K562 (cell line): ENCODE measurements around the gene DAPP1. TPM values are rescaled to one million over a fixed set of nuclear protein-coding genes. Genes with fewer than 3 reads are reported as not detected.

Source experiments
- ATAC-seq: fragments of 200-7000 bp; cut with Tn5 transposase; 3 replicates; pipeline ENCODE4 v1.9.1; 2020; ENCODE audit warnings: moderate library complexity
- BruUV-seq: library from RNA; stranded (reverse); fragments of 400-500 nt; replicated peaks from 2 replicates; lab custom pipeline; 2021; lab: Mats Ljungman, UMichigan
- CTCF ChIA-PET: fragments of 300-600 bp; formaldehyde crosslinking; extraction: SDS; loops from one replicate; lab custom pipeline; 2021; ENCODE audit warnings: low intra/inter-chr PET ratio; lab: Yijun Ruan, JAX
- POLR2A ChIA-PET: fragments of 300-600, 350-650 bp; sonication (Branson Sonifier 250); formaldehyde crosslinking; extraction: SDS; loops from one replicate; lab custom pipeline; 2021; ENCODE audit warnings: antibody characterized with exemption, inconsistent platforms; lab: Yijun Ruan, JAX
- DNase-seq, 4 experiments: peaks; one replicate each; pipeline versions ENCODE4 v3.0.0 to v3.0.0-alpha.2; 2011 to 2018; ENCODE audit warnings: low spot score in 3 of 4, mixed read lengths in 3 of 4; ENCODE audit errors: extremely low read depth in 1 of 4
- FAIRE-seq: peaks from 2 replicates; lab custom pipeline; 2011; peaks lifted over from hg19 to GRCh38; lab: Jason Lieb, UNC
- H2AFZ ChIP-seq: 2 replicates; pipeline ENCODE4 v1.6.0; 2011; ENCODE audit warnings: low read depth, low read length, control low read depth, inconsistent platforms
- H3K27ac ChIP-seq: fragments of 200-600 bp; 3 replicates; pipeline ENCODE4 v1.8.0; 2011; ENCODE audit warnings: low read depth, mild to moderate bottlenecking, control low read depth, inconsistent platforms, low read length, moderate library complexity, mixed read lengths; ENCODE audit errors: extremely low read depth
- H3K27me3 ChIP-seq, 2 experiments: fragments of 300-600 bp in 1 of 2; 2 replicates in 1 of 2; 3 replicates in 1 of 2; pipeline versions ENCODE4 v1.6.0 to v1.8.0; 2011; ENCODE audit warnings: inconsistent platforms in 2 of 2, low read length in 2 of 2, mild to moderate bottlenecking in 1 of 2, mixed read lengths in 1 of 2, moderate library complexity in 1 of 2; ENCODE audit not compliant: control insufficient read depth in 2 of 2, insufficient read depth in 2 of 2
- H3K36me3 ChIP-seq: fragments of 300-600 bp; 3 replicates; pipeline ENCODE4 v1.8.0; 2011; ENCODE audit warnings: mild to moderate bottlenecking, low read length, inconsistent platforms; ENCODE audit not compliant: control insufficient read depth, insufficient read depth
- H3K4me1 ChIP-seq, 2 experiments: fragments of 200-600 bp in 1 of 2; replicated peaks in 1 of 2; 2 replicates in 1 of 2; 3 replicates in 1 of 2; pipeline versions ENCODE4 v1.5.1 to v1.8.0; 2011; ENCODE audit warnings: inconsistent platforms in 2 of 2, low read length in 2 of 2, mild to moderate bottlenecking in 1 of 2, mixed read lengths in 1 of 2, moderate library complexity in 1 of 2; ENCODE audit not compliant: control insufficient read depth in 2 of 2, insufficient read depth in 2 of 2
- H3K4me2 ChIP-seq: 2 replicates; pipeline ENCODE4 v1.6.1; 2011; ENCODE audit warnings: low read length, control low read depth, inconsistent platforms, mixed read lengths; ENCODE audit not compliant: insufficient read depth
- H3K4me3 ChIP-seq: fragments of 200-600 bp; sonication (generic), shearing (Covaris generic); 2 replicates; pipeline ENCODE4 v1.5.1; 2016; ENCODE audit warnings: control low read depth, inconsistent platforms
- H3K79me2 ChIP-seq: fragments of 200-600 bp; 3 replicates; pipeline ENCODE4 v1.8.0; 2011; ENCODE audit warnings: low read length, inconsistent platforms; ENCODE audit not compliant: control insufficient read depth, insufficient read depth
- H3K9ac ChIP-seq, 2 experiments: 2 replicates each; pipeline versions ENCODE4 v1.6.0 to v1.6.1; 2011; ENCODE audit warnings: low read depth in 2 of 2, low read length in 2 of 2, control low read depth in 1 of 2, inconsistent platforms in 1 of 2, mild to moderate bottlenecking in 1 of 2, mixed read lengths in 1 of 2; ENCODE audit not compliant: insufficient read depth in 1 of 2
- H3K9me1 ChIP-seq: one replicate; pipeline ENCODE4 v1.6.0; 2011; ENCODE audit warnings: inconsistent platforms, mild to moderate bottlenecking, low read length, moderate library complexity; ENCODE audit not compliant: control insufficient read depth, insufficient read depth
- H3K9me3 ChIP-seq: replicated peaks from 2 replicates; pipeline ENCODE4 v1.5.1; 2011; ENCODE audit warnings: low read depth, low read length, inconsistent platforms; ENCODE audit not compliant: control insufficient read depth, insufficient read depth
- H4K20me1 ChIP-seq: replicated peaks from 2 replicates; pipeline ENCODE4 v1.6.1; 2011; ENCODE audit warnings: low read length, inconsistent platforms, mixed read lengths; ENCODE audit not compliant: control insufficient read depth, insufficient read depth
- ARID1B ChIP-seq: fragments of 450-650 bp; IDR thresholded peaks from 2 replicates; pipeline ENCODE4 v1.6.1; 2016; ENCODE audit warnings: antibody characterized with exemption, mild to moderate bottlenecking, inconsistent platforms
- CHD1 ChIP-seq: fragments of 200-600 bp; sonication (generic); IDR thresholded peaks from one replicate; pipeline ENCODE4 v1.6.1; 2012; ENCODE audit warnings: mild to moderate bottlenecking, moderate library complexity, low read length, inconsistent platforms
- FOXA1 ChIP-seq: fragments of 450-650 bp; IDR thresholded peaks from 2 replicates; pipeline ENCODE4 v1.6.1; 2016; ENCODE audit warnings: mild to moderate bottlenecking, borderline replicate concordance
- JUND ChIP-seq, 2 experiments: IDR thresholded peaks; 2 replicates in 1 of 2; 3 replicates in 1 of 2; pipeline ENCODE4 v1.6.1; 2011; ENCODE audit warnings: borderline replicate concordance in 2 of 2, low read depth in 2 of 2, low read length in 2 of 2, improper control_type of control experiment in 1 of 2, missing biosample characterization in 1 of 2, missing genetic modification characterization in 1 of 2, missing genetic modification reagents in 1 of 2
- MAFG ChIP-seq: fragments of 450-650 bp; conservative IDR thresholded peaks from 2 replicates; pipeline ENCODE4 v1.6.1; 2016; ENCODE audit warnings: missing genetic modification characterization, missing compliant biosample characterization
- MYNN ChIP-seq, 2 experiments: sonication (generic); formaldehyde crosslinking in 1 of 2; IDR thresholded peaks; 2 replicates each; pipeline versions ENCODE4 v1.5.0 to v1.6.1; 2016 to 2020; ENCODE audit warnings: antibody characterized with exemption in 1 of 2, missing genetic modification reagents in 1 of 2
- SAP30 ChIP-seq: fragments of 200-600 bp; sonication (generic); IDR thresholded peaks from 2 replicates; pipeline ENCODE4 v1.6.1; 2012; ENCODE audit warnings: borderline replicate concordance, low read depth, mild to moderate bottlenecking, moderate library complexity, low read length, control low read depth, inconsistent platforms; ENCODE audit not compliant: insufficient read depth, poor library complexity, severe bottlenecking
- TAL1 ChIP-seq: fragments of 450-650 bp; IDR thresholded peaks from 2 replicates; pipeline ENCODE4 v1.6.1; 2016; ENCODE audit warnings: mild to moderate bottlenecking
- TEAD4 ChIP-seq, 2 experiments: sonication (generic) in 1 of 2; formaldehyde crosslinking in 1 of 2; IDR thresholded peaks; 2 replicates each; pipeline versions ENCODE4 v1.6.1 to v1.8.0; 2012 to 2022; ENCODE audit warnings: borderline replicate concordance in 1 of 2, inconsistent platforms in 1 of 2, low read length in 1 of 2, mild to moderate bottlenecking in 1 of 2, missing genetic modification reagents in 1 of 2
- WHSC1 ChIP-seq: IDR thresholded peaks from one replicate; pipeline ENCODE4 v1.6.1; 2012; ENCODE audit warnings: low read length, control low read depth, inconsistent platforms
- ZNF134 ChIP-seq: fragments of 250-450 bp; sonication (Bioruptor Pico); conservative IDR thresholded peaks from 2 replicates; pipeline ENCODE4 v1.4.0; 2020
- ZNF263 ChIP-seq: sonication (generic); formaldehyde crosslinking; IDR thresholded peaks from 2 replicates; pipeline ENCODE4 v1.8.0; 2022; ENCODE audit warnings: mild to moderate bottlenecking, missing genetic modification reagents, borderline replicate concordance
- ZNF707 ChIP-seq: fragments of 250-450 bp; sonication (Bioruptor Pico); conservative IDR thresholded peaks from 2 replicates; pipeline ENCODE4 v1.8.0; 2022; ENCODE audit warnings: inconsistent platforms, mild to moderate bottlenecking, moderate library complexity
- WGBS: fragments of 100-300 bp; shearing (Covaris generic); methylation state at CpG from one replicate; pipeline ENCODE4 v1.1.6; 2016; ENCODE audit warnings: low coverage, mixed read lengths; ENCODE audit not compliant: insufficient coverage; ENCODE audit errors: missing lambda C conversion rate; 5-methylcytosine and 5-hydroxymethylcytosine counted together
- in situ Hi-C: fragments of 300-500 bp; cut with MboI; formaldehyde crosslinking; loops from 4 replicates; pipeline ENCODE4 v1.15.0; 2018; ENCODE audit warnings: inconsistent platforms, mixed read lengths
- intact Hi-C: fragments of 100-400 bp; cut with micrococcal nuclease; formaldehyde crosslinking; loops from 2 replicates; pipeline ENCODE4 v1.14.2; 2022
- polyA plus RNA-seq, 8 experiments: library from polyadenylated mRNA; depleted of rRNA in 4 of 8; stranded (reverse) in 5 of 8; unstranded in 3 of 8; fragments of >200 nt; fragmentation: Nextera tagmentation in 2 of 8; fragmentation: Illumina TruSeq in 1 of 8; extraction: Ambion mirVana in 2 of 8; extraction: Trizol in 1 of 8; gene quantifications; 2 replicates each; pipeline versions ENCODE4 v1.2.1 to v1.2.3, GENCODE V29; 2011 to 2014; ENCODE audit warnings: inconsistent platforms in 1 of 8, missing spikeins in 1 of 8
- total RNA-seq, 7 experiments: library from RNA; depleted of rRNA in 6 of 7; stranded (reverse); fragments of >200 nt in 6 of 7; fragmentation: Illumina TruSeq in 2 of 7; extraction: Trizol in 2 of 7; gene quantifications; 2 replicates each; pipeline versions ENCODE4 v1.2.1 to v1.2.3, GENCODE V29; 2011 to 2021; ENCODE audit warnings: low replicate concordance in 1 of 7
- TF ChIP-seq, protein P1 (sequence below): sonication (generic); formaldehyde crosslinking; IDR thresholded peaks from 2 replicates; pipeline ENCODE4 v1.8.0; 2023; ENCODE audit warnings: missing genetic modification reagents, mild to moderate bottlenecking, borderline replicate concordance
- TF ChIP-seq, protein P2 (sequence below): IDR thresholded peaks from 2 replicates; pipeline ENCODE4 v1.6.1; 2016; ENCODE audit warnings: missing genetic modification characterization, missing compliant biosample characterization

Gene DAPP1
- total and polyA plus RNA-seq, 9 of the 15 experiments (the other 6 are each of a cell fraction or from before 2014, with no cell fraction given): 1.9 to 7.2 (median 3.6) TPM

DNA sequence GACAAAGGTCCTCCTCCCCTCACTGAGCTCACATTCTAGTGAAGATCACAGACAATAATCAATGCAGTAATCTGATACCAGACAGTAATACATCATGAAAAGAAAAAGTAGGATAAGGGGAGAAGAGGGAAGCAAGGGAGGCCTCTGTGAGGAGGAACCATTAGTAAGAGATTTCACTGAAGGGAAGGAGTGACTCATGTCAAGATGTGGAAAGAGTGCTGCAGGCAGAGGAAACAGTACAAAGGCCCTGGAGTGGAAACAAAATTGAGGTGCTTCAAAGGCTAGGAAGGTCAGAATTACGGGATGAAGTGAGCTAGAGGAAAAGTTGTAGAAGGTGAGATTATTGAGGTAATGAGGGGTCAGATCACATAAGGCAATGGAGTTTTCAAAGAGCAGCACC is 39.5 kb downstream of the DAPP1 start:
- intact Hi-C loops: no loop called here
- Histone ChIP-seq H3K9me1 (no peaks in the 10 kb centered on the region), H3K79me2 (no peaks in the 10 kb centered on the region), H3K9me3 (no peaks in the 10 kb centered on the region), H3K9ac (no peak overlapping the region), H3K27ac (no peak overlapping the region), H3K4me3 (no peak overlapping the region), H3K4me1 (peaks cover 0 to 12% of the 10 kb centered on the region in 2 experiments; a peak in 2 of 5 replicates), H4K20me1 (no peaks in the 10 kb centered on the region), H3K36me3 (no peaks in the 10 kb centered on the region; the same call in 2 of the 3 replicates), H3K4me2 (no peak overlapping the region), H3K27me3 (no peaks in the 10 kb centered on the region), H2AFZ (peak overlapping the region; percentile 27; the same call in 1 of the 2 replicates)
- in situ Hi-C loops: no loop called here
- ChIA-PET CTCF (no interaction called here), POLR2A (no interaction called here)
- no TSS peak for BruUV-seq
- WGBS: 18% methylated on average over 1 of the region's 1 CpG
- FAIRE-seq (no peak), ATAC-seq (peak; percentile 41; the same call in 1 of the 3 replicates), DNase-seq (peak in 1 of 4 experiments; percentile 24)
- TF ChIP-seq CHD1: no peak
- TF ChIP-seq, protein P1, sequence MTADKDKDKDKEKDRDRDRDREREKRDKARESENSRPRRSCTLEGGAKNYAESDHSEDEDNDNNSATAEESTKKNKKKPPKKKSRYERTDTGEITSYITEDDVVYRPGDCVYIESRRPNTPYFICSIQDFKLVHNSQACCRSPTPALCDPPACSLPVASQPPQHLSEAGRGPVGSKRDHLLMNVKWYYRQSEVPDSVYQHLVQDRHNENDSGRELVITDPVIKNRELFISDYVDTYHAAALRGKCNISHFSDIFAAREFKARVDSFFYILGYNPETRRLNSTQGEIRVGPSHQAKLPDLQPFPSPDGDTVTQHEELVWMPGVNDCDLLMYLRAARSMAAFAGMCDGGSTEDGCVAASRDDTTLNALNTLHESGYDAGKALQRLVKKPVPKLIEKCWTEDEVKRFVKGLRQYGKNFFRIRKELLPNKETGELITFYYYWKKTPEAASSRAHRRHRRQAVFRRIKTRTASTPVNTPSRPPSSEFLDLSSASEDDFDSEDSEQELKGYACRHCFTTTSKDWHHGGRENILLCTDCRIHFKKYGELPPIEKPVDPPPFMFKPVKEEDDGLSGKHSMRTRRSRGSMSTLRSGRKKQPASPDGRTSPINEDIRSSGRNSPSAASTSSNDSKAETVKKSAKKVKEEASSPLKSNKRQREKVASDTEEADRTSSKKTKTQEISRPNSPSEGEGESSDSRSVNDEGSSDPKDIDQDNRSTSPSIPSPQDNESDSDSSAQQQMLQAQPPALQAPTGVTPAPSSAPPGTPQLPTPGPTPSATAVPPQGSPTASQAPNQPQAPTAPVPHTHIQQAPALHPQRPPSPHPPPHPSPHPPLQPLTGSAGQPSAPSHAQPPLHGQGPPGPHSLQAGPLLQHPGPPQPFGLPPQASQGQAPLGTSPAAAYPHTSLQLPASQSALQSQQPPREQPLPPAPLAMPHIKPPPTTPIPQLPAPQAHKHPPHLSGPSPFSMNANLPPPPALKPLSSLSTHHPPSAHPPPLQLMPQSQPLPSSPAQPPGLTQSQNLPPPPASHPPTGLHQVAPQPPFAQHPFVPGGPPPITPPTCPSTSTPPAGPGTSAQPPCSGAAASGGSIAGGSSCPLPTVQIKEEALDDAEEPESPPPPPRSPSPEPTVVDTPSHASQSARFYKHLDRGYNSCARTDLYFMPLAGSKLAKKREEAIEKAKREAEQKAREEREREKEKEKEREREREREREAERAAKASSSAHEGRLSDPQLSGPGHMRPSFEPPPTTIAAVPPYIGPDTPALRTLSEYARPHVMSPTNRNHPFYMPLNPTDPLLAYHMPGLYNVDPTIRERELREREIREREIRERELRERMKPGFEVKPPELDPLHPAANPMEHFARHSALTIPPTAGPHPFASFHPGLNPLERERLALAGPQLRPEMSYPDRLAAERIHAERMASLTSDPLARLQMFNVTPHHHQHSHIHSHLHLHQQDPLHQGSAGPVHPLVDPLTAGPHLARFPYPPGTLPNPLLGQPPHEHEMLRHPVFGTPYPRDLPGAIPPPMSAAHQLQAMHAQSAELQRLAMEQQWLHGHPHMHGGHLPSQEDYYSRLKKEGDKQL (CRISPR knock-in tag): no peak
- peak; percentile 48; the same call in 1 of the 2 replicates for TF ChIP-seq JUND (IDR thresholded peaks at IDR 0.05; ENCODE audit: borderline replicate concordance, low read depth, low read length)
- peak; percentile 74; the same call in 2 of the 3 replicates for TF ChIP-seq JUND (tag; IDR thresholded peaks at IDR 0.05; ENCODE audit: borderline replicate concordance, low read depth, low read length)
- TF ChIP-seq, protein P2, sequence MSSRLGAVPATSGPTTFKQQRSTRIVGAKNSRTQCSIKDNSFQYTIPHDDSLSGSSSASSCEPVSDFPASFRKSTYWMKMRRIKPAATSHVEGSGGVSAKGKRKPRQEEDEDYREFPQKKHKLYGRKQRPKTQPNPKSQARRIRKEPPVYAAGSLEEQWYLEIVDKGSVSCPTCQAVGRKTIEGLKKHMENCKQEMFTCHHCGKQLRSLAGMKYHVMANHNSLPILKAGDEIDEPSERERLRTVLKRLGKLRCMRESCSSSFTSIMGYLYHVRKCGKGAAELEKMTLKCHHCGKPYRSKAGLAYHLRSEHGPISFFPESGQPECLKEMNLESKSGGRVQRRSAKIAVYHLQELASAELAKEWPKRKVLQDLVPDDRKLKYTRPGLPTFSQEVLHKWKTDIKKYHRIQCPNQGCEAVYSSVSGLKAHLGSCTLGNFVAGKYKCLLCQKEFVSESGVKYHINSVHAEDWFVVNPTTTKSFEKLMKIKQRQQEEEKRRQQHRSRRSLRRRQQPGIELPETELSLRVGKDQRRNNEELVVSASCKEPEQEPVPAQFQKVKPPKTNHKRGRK (tag): no peak
- no peak for TF ChIP-seq TAL1
- TF ChIP-seq FOXA1: no peak
- no peak for TF ChIP-seq ZNF263
- TF ChIP-seq SAP30: no peak
- no peak for TF ChIP-seq ZNF134 (CRISPR knock-in tag)
- no peak for TF ChIP-seq MYNN (IDR thresholded peaks at IDR 0.05)
- no peak for TF ChIP-seq MYNN (CRISPR knock-in tag; IDR thresholded peaks at IDR 0.05)
- peak; percentile 51; the same call in 1 of the 2 replicates for TF ChIP-seq ARID1B
- no peak for TF ChIP-seq MAFG (tag)
- TF ChIP-seq ZNF707 (CRISPR knock-in tag): no peak
- TF ChIP-seq TEAD4 (IDR thresholded peaks at IDR 0.05; ENCODE audit: low read length): no peak
- no peak for TF ChIP-seq TEAD4 (CRISPR knock-in tag; IDR thresholded peaks at IDR 0.05; ENCODE audit: borderline replicate concordance)
- TF ChIP-seq WHSC1: no peak
